CD4-positive, CD25-positive, alpha-beta regulatory T cell (primary cell): Measurements from ENCODE around the gene DDX20. TPM values are rescaled to one million over a fixed set of nuclear protein-coding genes. Genes with fewer than 3 reads are reported as not detected.

ENCODE experiments used
- ATAC-seq, 2 donors: fragments of 150-1000 bp; cut with Tn5 transposase; one replicate each; pipeline ENCODE4 v1.10.0; 2021; ENCODE audit warnings: low read depth in 2 of 2, moderate number of reproducible peaks in 2 of 2, moderate library complexity in 1 of 2
- DNase-seq, 3 donors: peaks; one replicate each; pipeline versions ENCODE4 v3.0.0 to v3.0.0-alpha.2; 2012 to 2022; ENCODE audit warnings: mixed read lengths in 1 of 3
- H3K27ac ChIP-seq: one replicate; pipeline ENCODE4 v1.7.0; 2013; ENCODE audit warnings: mild to moderate bottlenecking, low read length; ENCODE audit not compliant: insufficient read depth, poor library complexity, severe bottlenecking
- H3K27me3 ChIP-seq: one replicate; pipeline ENCODE4 v1.7.0; 2013; ENCODE audit warnings: low read length; ENCODE audit not compliant: control insufficient read depth, insufficient read depth
- H3K36me3 ChIP-seq: one replicate; pipeline ENCODE4 v1.7.0; 2013; ENCODE audit warnings: mild to moderate bottlenecking, low read length, moderate library complexity; ENCODE audit not compliant: control insufficient read depth, insufficient read depth
- H3K4me1 ChIP-seq: 2 replicates; pipeline ENCODE4 v1.7.0; 2013; ENCODE audit warnings: mild to moderate bottlenecking, low read length; ENCODE audit not compliant: insufficient read depth, control insufficient read depth, poor library complexity, severe bottlenecking
- H3K4me3 ChIP-seq: one replicate; pipeline ENCODE4 v1.7.0; 2013; ENCODE audit warnings: low read depth, mild to moderate bottlenecking, low read length, moderate library complexity
- H3K9me3 ChIP-seq, 2 experiments: 1 replicate in 1 of 2; 2 replicates in 1 of 2; pipeline ENCODE4 v1.7.0; 2013; ENCODE audit warnings: low read length in 2 of 2, mild to moderate bottlenecking in 1 of 2, moderate library complexity in 1 of 2; ENCODE audit not compliant: control insufficient read depth in 2 of 2
- H3K27ac Mint-ChIP-seq, 3 donors: one replicate each; pipeline ENCODE4 v1.8.0; 2020 to 2022; ENCODE audit warnings: mild to moderate bottlenecking in 3 of 3, mixed read lengths in 3 of 3, moderate library complexity in 2 of 3
- H3K27me3 Mint-ChIP-seq: one replicate; pipeline ENCODE4 v1.8.0; 2022; ENCODE audit warnings: mild to moderate bottlenecking, mixed read lengths
- H3K36me3 Mint-ChIP-seq: one replicate; pipeline ENCODE4 v1.8.0; 2020; ENCODE audit warnings: mixed read lengths
- H3K4me1 Mint-ChIP-seq, 4 donors: one replicate each; pipeline ENCODE4 v1.8.0; 2020 to 2022; ENCODE audit warnings: mixed read lengths in 4 of 4, mild to moderate bottlenecking in 1 of 4
- H3K4me3 Mint-ChIP-seq, 4 donors: one replicate each; pipeline ENCODE4 v1.8.0; 2020 to 2022; ENCODE audit warnings: mild to moderate bottlenecking in 4 of 4, mixed read lengths in 4 of 4, moderate library complexity in 3 of 4
- H3K9me3 Mint-ChIP-seq, 7 donors: one replicate each; pipeline ENCODE4 v1.8.0; 2020 to 2022; ENCODE audit warnings: mixed read lengths in 7 of 7, mild to moderate bottlenecking in 3 of 7, moderate library complexity in 2 of 7
- polyA plus RNA-seq, 4 donors: library from polyadenylated mRNA; unstranded; fragments of 300-500 nt; fragmentation: Illumina TruSeq; gene quantifications; one replicate each; pipeline ENCODE4 v1.2.3, GENCODE V29; 2021
- total RNA-seq: library from RNA; stranded (reverse); gene quantifications from one replicate; pipeline ENCODE4 v1.2.3, GENCODE V29; 2022

Gene DDX20
- total and polyA plus RNA-seq, 5 donors from 2014 or later, result 9.6 to 18.8 (median 15.0) TPM

DNA sequence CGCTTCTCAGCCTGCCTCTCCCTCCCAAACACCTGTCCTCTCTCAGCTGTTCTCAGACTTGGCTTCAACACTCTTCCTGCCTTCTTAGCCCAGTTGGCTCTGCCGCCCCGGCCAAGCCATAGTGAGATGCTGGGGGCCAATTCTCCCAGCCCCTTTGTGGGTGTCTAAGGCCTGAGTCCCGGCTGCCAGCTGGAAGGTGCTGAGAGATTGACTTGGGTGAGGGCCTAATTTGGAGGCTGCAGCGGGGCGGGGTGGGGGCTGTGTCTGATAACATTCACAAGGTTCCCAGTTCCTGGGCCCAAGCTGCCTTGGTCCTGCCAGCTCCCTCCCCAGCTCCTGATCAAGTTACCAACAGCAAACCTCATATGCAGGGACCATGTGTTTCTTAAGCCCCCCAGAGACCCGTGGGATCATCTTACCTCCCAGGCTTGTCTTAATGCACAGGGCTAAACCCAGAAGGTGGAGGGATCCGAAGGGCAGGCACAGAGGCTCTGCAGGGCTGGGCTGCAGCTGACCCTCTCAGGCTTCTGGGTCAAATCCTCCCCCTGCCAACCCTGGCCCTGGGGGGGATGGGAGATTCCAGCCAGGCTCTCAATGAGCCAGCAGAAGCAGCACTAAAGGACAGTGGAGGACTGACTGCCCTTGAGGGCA is 26.3 kb upstream of the DDX20 start:
- H3K9me3 ChIP-seq, result no peaks in the 10 kb centered on the region
- no peak overlapping the region for H3K4me3 ChIP-seq
- Mint-ChIP-seq H3K36me3 (no peaks in the 10 kb centered on the region), H3K4me1 (peaks cover 0 to 6% (median 3%) of the 10 kb centered on the region in 4 donors), H3K9me3 (no peaks in the 10 kb centered on the region), H3K27me3 (peaks cover 6% of the 10 kb centered on the region), H3K27ac (no peak overlapping the region), H3K4me3 (no peak overlapping the region)
- ATAC-seq (no peak), DNase-seq (no peak)
- H3K4me1 ChIP-seq, result no peaks in the 10 kb centered on the region
- no peaks in the 10 kb centered on the region for H3K27me3 ChIP-seq
- no peaks in the 10 kb centered on the region for H3K36me3 ChIP-seq
- no peak overlapping the region for H3K27ac ChIP-seq

DNA sequence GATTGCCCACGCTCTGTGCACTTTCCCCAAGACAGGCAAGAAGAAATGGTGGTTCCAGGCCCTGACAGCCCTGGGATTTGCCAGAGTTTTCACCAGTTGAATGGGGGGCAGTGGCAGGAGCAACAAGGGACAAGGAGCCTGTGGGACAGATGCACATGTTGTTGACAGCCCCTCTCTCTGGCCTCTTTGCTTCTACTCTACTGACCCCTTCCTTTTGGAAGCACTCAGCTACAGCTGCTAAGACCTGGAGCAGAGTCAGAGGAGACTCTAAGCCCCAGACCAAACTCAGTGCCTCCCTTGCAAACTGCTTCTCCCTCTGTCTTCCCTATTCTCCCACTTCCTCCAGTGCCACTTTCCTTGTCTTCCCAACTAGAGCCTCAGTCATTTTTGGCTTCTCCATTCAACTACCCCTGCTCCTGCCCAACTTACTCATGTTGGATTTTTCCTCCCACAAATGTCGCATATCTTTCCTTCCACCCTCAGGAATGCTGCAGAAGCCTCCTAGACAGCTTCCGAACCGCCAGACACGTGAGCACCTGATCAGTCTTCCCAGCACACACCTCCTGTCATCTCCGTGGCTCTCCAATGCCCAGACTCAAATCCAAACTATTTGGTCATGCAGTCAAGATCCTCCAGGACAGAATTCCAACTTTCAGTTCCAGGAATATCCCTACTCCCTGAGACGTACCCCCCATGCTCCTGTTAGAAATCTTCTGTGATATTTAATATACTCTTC is 25.6 kb upstream of the DDX20 start:
- DNase-seq (no peak), ATAC-seq (no peak)
- Mint-ChIP-seq H3K4me3 (no peak overlapping the region), H3K36me3 (no peaks in the 10 kb centered on the region), H3K4me1 (peaks cover 0 to under 1% (median 0%) of the 10 kb centered on the region in 4 donors), H3K27me3 (peaks cover 6% of the 10 kb centered on the region), H3K27ac (no peak overlapping the region), H3K9me3 (no peaks in the 10 kb centered on the region)
- H3K4me3 ChIP-seq, result no peak overlapping the region
- H3K36me3 ChIP-seq, result no peaks in the 10 kb centered on the region
- H3K27me3 ChIP-seq, result no peaks in the 10 kb centered on the region
- no peaks in the 10 kb centered on the region for H3K9me3 ChIP-seq
- no peak overlapping the region for H3K27ac ChIP-seq
- no peaks in the 10 kb centered on the region for H3K4me1 ChIP-seq

DNA sequence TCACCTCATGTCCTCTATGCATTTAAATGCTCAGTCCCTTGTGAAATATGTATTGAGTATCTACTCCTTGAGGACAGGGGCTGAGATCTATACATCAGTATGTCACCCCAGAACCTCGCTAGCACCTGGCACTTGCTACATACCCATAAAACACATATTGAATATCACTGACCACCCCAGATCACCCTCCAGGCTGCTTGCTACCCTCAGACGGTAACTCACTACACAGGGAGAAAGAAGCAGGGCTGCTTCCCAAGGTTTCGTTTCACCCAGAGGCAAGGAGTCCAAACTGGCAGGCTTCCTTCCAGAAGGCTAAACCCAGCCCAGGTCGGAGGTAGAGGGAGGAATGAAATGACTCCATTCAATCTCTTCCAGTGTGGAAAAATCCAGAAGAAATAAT is 25.0 kb upstream of the DDX20 start:
- no peak for DNase-seq
- no peak overlapping the region for H3K4me3 Mint-ChIP-seq
- H3K36me3 ChIP-seq, result no peaks in the 10 kb centered on the region
- peaks cover under 1% of the 10 kb centered on the region for H3K27me3 ChIP-seq
- H3K27ac ChIP-seq, result no peak overlapping the region
- no peaks in the 10 kb centered on the region for H3K4me1 Mint-ChIP-seq
- no peaks in the 10 kb centered on the region for H3K36me3 Mint-ChIP-seq
- no peak overlapping the region for H3K4me3 ChIP-seq
- H3K9me3 Mint-ChIP-seq, result no peaks in the 10 kb centered on the region
- peaks cover 6% of the 10 kb centered on the region for H3K27me3 Mint-ChIP-seq
- H3K9me3 ChIP-seq, result no peaks in the 10 kb centered on the region
- ATAC-seq, result no peak
- no peak overlapping the region for H3K27ac Mint-ChIP-seq
- H3K4me1 ChIP-seq, result no peaks in the 10 kb centered on the region

- no peak overlapping the region for H3K4me3 Mint-ChIP-seq
- no peaks in the 10 kb centered on the region for H3K36me3 Mint-ChIP-seq
- DNase-seq (no peak), ATAC-seq (no peak)
- no peaks in the 10 kb centered on the region for H3K9me3 ChIP-seq
- H3K4me3 ChIP-seq, result no peak overlapping the region
- H3K27ac Mint-ChIP-seq, result no peak overlapping the region
- peaks cover 8% of the 10 kb centered on the region for H3K27me3 ChIP-seq
- peaks cover 6% of the 10 kb centered on the region for H3K27me3 Mint-ChIP-seq
- no peaks in the 10 kb centered on the region for H3K9me3 Mint-ChIP-seq
- no peak overlapping the region for H3K27ac ChIP-seq
- no peaks in the 10 kb centered on the region for H3K4me1 Mint-ChIP-seq
- no peaks in the 10 kb centered on the region for H3K36me3 ChIP-seq
- no peaks in the 10 kb centered on the region for H3K4me1 ChIP-seq
Measured at GRCh38 chr1:111731956-111732355, 23.7 kb upstream of the DDX20 start.

- H3K36me3 Mint-ChIP-seq, result no peaks in the 10 kb centered on the region
- H3K36me3 ChIP-seq, result no peaks in the 10 kb centered on the region
- no peak overlapping the region for H3K4me3 ChIP-seq
- H3K4me3 Mint-ChIP-seq, result no peak overlapping the region
- peaks cover 6% of the 10 kb centered on the region for H3K27me3 Mint-ChIP-seq
- H3K27ac ChIP-seq, result no peak overlapping the region
- no peaks in the 10 kb centered on the region for H3K9me3 ChIP-seq
- DNase-seq, result no peak
- ATAC-seq, result no peak
- peak overlapping the region in 1 of 3 donors; percentile 4 for H3K27ac Mint-ChIP-seq
- H3K9me3 Mint-ChIP-seq, result no peaks in the 10 kb centered on the region
- H3K27me3 ChIP-seq, result peaks cover 15% of the 10 kb centered on the region
- peaks cover 1% of the 10 kb centered on the region for H3K4me1 ChIP-seq
- peaks cover 0 to 6% (median 0%) of the 10 kb centered on the region in 4 donors for H3K4me1 Mint-ChIP-seq
Measured at GRCh38 chr1:111732718-111733117, 23.0 kb upstream of the DDX20 start.

DNA sequence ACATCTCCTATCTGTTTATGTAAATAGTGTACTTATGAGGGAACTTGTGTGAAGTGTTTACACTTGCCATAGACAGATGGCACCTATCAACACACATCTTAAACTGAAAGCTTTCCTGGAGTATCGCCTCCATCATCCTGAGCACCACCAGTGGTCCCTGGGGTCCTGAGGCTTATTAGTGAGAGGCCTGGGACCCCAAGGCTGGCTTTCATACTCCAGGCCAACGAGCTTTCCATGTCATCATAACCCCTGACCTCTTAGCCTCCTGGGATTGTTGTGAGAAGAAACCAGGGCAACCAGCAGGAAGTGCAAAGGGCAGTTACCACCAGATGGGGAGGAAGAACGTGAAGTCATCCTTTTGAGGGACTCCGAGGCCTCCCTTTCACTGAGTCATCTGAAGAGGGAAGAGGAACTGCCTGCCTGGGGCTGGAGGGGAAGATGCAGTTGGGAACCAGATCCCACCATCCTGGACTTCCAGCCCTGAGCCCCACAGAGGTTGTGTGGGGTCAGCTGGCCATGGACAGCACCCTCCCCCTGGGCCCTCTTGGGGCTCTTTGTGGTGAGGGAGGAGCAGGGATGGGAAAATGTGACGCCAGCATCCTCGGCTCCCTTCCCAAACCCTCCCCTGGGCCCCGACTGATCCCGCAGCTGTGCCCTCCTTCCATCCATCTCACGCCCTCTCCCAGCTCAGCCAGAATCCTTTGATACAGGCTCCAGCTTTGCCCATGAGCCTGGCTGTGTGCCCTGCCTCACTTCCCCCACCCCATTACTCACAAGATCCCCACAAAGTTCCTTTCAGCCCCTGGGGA is 22.3 kb upstream of the DDX20 start:
- peaks cover 0 to 11% (median 4%) of the 10 kb centered on the region in 4 donors for H3K4me1 Mint-ChIP-seq
- no peak for DNase-seq
- Histone ChIP-seq H3K9me3 (no peaks in the 10 kb centered on the region), H3K27me3 (peaks cover 18% of the 10 kb centered on the region), H3K4me3 (no peak overlapping the region), H3K4me1 (peaks cover 8% of the 10 kb centered on the region), H3K27ac (no peak overlapping the region), H3K36me3 (no peaks in the 10 kb centered on the region)
- no peaks in the 10 kb centered on the region for H3K36me3 Mint-ChIP-seq
- H3K27ac Mint-ChIP-seq, result no peak overlapping the region
- no peak overlapping the region for H3K4me3 Mint-ChIP-seq
- peaks cover 6% of the 10 kb centered on the region for H3K27me3 Mint-ChIP-seq
- H3K9me3 Mint-ChIP-seq, result no peaks in the 10 kb centered on the region
- peak in 1 of 2 donors; percentile 29 for ATAC-seq

DNA sequence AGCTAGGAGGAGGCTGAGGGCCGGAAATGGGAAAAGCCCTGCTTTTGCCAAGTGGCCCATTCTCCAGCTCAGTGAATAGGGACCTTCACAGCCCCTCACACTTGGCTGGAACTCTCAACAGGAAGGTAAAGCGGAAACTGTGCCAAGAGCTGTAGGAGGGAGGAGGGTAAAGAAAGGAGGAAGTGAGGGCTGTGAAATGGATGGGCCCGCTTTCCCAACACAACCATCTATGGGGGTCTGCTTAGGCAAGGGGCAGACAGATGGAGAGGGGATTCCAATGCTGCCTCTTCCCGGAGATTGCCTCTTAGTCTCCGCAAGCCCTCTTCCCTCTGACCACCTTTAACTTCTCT is 21.7 kb upstream of the DDX20 start:
- Mint-ChIP-seq H3K4me3 (no peak overlapping the region), H3K4me1 (peaks cover 0 to 15% (median 6%) of the 10 kb centered on the region in 4 donors), H3K36me3 (no peaks in the 10 kb centered on the region), H3K27ac (no peak overlapping the region), H3K9me3 (no peaks in the 10 kb centered on the region), H3K27me3 (peaks cover 10% of the 10 kb centered on the region)
- ATAC-seq (no peak), DNase-seq (no peak)
- no peaks in the 10 kb centered on the region for H3K9me3 ChIP-seq
- no peak overlapping the region for H3K27ac ChIP-seq
- peaks cover 14% of the 10 kb centered on the region for H3K4me1 ChIP-seq
- peaks cover 18% of the 10 kb centered on the region for H3K27me3 ChIP-seq
- no peaks in the 10 kb centered on the region for H3K36me3 ChIP-seq
- H3K4me3 ChIP-seq, result no peak overlapping the region
